HFFc6 (cell line): Measurements from ENCODE around the gene CDH13. TPM values are rescaled to one million over a fixed set of nuclear protein-coding genes. Genes with fewer than 3 reads are reported as not detected.

Source experiments
- DNase-seq: peaks from one replicate; pipeline ENCODE4 v3.0.0-alpha.2; 2018
- H3K27ac Mint-ChIP-seq: 2 replicates; pipeline ENCODE4 v1.8.0; 2020; ENCODE audit warnings: mild to moderate bottlenecking, mixed read lengths
- H3K27me3 Mint-ChIP-seq: 2 replicates; pipeline ENCODE4 v1.8.0; 2021; ENCODE audit warnings: mild to moderate bottlenecking, moderate library complexity, mixed read lengths; ENCODE audit not compliant: insufficient read depth
- H3K36me3 Mint-ChIP-seq: 2 replicates; pipeline ENCODE4 v1.8.0; 2021; ENCODE audit warnings: low read depth, mixed read lengths
- H3K4me1 Mint-ChIP-seq: 2 replicates; pipeline ENCODE4 v1.8.0; 2020; ENCODE audit warnings: low read depth, mixed read lengths
- H3K4me3 Mint-ChIP-seq: 2 replicates; pipeline ENCODE4 v1.8.0; 2020; ENCODE audit warnings: mild to moderate bottlenecking, moderate library complexity, mixed read lengths
- H3K9me3 Mint-ChIP-seq: 2 replicates; pipeline ENCODE4 v1.8.0; 2020; ENCODE audit warnings: mild to moderate bottlenecking, mixed read lengths
- total RNA-seq, 6 experiments: library from RNA; stranded (reverse); fragmentation: NEBNext Ultra II Directional; extraction: Animal tissue kit (Norgen Biotek cat#: 25700); gene quantifications; 2 replicates in 1 of 6; 3 replicates in 5 of 6; pipeline ENCODE4 v1.2.3, GENCODE V29; 2021
- TF ChIP-seq, protein P1 (sequence below): fragments of 200-600 bp; sonication (generic); IDR thresholded peaks from 2 replicates; pipeline ENCODE4 v1.5.0; 2021; ENCODE audit warnings: antibody characterized with exemption, mild to moderate bottlenecking

CDH13 gene
- total RNA-seq, 6 experiments from 2014 or later = 3.6 to 14.7 (median 4.7) TPM

DNA sequence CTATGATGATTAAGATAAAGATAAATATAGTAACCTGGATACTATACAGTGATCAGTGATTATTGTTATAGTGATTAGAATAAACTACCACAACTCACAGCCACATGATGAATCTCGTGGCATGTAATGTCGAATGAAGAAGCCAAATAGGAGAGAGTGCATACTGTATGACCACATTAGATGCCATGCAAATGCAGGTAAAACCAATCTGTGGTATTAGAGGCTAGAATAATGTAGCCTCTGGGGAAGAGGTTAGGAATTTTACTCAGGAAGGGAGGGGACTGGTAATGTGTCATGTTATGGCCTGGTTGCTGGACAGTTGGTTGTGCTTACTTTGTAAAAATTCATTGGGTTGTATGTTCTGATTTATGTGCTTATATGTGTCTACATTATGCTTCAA lies 402.7 kb downstream of the CDH13 start:
- H3K9me3 Mint-ChIP-seq = peaks cover 18% of the 10 kb centered on the region
- TF ChIP-seq, protein P1, sequence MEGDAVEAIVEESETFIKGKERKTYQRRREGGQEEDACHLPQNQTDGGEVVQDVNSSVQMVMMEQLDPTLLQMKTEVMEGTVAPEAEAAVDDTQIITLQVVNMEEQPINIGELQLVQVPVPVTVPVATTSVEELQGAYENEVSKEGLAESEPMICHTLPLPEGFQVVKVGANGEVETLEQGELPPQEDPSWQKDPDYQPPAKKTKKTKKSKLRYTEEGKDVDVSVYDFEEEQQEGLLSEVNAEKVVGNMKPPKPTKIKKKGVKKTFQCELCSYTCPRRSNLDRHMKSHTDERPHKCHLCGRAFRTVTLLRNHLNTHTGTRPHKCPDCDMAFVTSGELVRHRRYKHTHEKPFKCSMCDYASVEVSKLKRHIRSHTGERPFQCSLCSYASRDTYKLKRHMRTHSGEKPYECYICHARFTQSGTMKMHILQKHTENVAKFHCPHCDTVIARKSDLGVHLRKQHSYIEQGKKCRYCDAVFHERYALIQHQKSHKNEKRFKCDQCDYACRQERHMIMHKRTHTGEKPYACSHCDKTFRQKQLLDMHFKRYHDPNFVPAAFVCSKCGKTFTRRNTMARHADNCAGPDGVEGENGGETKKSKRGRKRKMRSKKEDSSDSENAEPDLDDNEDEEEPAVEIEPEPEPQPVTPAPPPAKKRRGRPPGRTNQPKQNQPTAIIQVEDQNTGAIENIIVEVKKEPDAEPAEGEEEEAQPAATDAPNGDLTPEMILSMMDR = no peak
- DNase-seq = no peak
- no peaks in the 10 kb centered on the region for H3K27me3 Mint-ChIP-seq
- no peak overlapping the region for H3K4me3 Mint-ChIP-seq
- H3K27ac Mint-ChIP-seq = no peak overlapping the region
- H3K36me3 Mint-ChIP-seq = no peaks in the 10 kb centered on the region
- no peaks in the 10 kb centered on the region for H3K4me1 Mint-ChIP-seq

DNA sequence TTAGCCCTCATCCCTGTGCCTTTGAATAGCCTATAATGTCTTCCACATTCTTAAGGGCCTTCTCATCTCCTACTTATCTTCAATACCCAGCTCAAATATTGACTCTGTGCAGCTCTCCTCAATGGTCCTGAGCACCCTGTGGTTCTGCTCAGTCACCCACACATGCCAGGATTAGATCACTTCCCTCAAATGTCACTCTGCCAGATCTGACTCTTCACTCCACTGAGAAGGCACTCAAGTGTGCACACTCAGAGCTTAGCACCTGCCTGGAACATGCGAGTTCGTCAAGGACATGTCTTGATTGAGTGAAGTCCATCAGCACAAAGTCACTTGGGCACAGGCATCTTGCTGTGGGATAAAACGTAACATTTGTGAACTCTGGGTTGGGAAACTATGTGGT lies 404.8 kb downstream of the CDH13 start:
- Mint-ChIP-seq H3K4me3 (no peak overlapping the region), H3K36me3 (no peaks in the 10 kb centered on the region), H3K9me3 (peaks cover 29% of the 10 kb centered on the region), H3K27ac (no peak overlapping the region), H3K4me1 (no peaks in the 10 kb centered on the region), H3K27me3 (no peaks in the 10 kb centered on the region)
- TF ChIP-seq, protein P1 = no peak
- no peak for DNase-seq

DNA sequence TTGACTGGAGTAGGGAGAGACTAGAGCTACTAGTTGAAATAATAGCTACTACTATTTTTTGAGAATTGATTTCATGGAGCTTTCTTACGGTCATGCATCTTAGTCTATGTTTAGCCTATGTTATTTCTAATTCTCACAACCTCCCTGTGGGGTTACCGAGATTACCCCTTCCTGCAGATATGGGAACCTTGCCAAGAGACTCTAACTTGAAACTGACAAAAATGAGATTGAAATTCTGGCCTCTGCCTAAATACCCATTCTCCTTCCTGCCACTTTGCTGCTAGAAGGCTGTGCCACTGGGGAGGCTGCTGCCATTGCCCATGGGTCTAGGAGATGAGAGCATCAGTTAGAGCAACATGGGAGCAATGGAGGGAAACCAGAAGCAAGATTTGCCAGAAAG lies 410.3 kb downstream of the CDH13 start:
- H3K27me3 Mint-ChIP-seq = peaks cover 2% of the 10 kb centered on the region; the same call in 1 of the 2 replicates

DNA sequence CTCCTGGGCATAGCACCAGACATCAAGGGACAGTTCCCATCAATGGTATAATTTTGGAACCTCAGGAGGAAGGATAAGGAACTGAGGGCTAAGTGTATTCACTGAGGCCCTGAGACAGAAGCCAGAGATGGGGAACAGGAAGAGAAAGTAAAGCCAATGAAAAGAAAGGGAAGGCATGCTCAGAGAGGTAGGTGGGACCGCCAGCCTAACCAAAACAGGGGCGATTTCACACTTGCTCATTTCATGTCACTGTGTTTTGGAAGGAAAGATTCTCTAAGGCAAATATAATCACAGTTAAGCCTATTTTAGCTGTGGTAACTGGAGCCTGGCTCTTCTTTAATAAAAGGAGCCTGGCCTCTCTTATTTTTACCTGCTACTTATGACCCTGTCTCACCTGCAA lies 411.1 kb downstream of the CDH13 start:
- H3K9me3 Mint-ChIP-seq = peaks cover 35% of the 10 kb centered on the region
- peaks cover 5% of the 10 kb centered on the region for H3K36me3 Mint-ChIP-seq
- no peak overlapping the region for H3K27ac Mint-ChIP-seq
- DNase-seq = no peak
- peaks cover 7% of the 10 kb centered on the region; the same call in 1 of the 2 replicates for H3K4me1 Mint-ChIP-seq
- no peak overlapping the region for H3K4me3 Mint-ChIP-seq
- TF ChIP-seq, protein P1 = no peak
- peaks cover 2% of the 10 kb centered on the region; the same call in 1 of the 2 replicates for H3K27me3 Mint-ChIP-seq

More for the DNA sequence above, 410.3 kb downstream of the CDH13 start:
- Mint-ChIP-seq H3K4me1 (peaks cover 7% of the 10 kb centered on the region; the same call in 1 of the 2 replicates), H3K4me3 (no peak overlapping the region), H3K27ac (no peak overlapping the region), H3K9me3 (peaks cover 35% of the 10 kb centered on the region), H3K36me3 (peaks cover 5% of the 10 kb centered on the region)
- no peak for DNase-seq
- TF ChIP-seq, protein P1 = no peak

DNA sequence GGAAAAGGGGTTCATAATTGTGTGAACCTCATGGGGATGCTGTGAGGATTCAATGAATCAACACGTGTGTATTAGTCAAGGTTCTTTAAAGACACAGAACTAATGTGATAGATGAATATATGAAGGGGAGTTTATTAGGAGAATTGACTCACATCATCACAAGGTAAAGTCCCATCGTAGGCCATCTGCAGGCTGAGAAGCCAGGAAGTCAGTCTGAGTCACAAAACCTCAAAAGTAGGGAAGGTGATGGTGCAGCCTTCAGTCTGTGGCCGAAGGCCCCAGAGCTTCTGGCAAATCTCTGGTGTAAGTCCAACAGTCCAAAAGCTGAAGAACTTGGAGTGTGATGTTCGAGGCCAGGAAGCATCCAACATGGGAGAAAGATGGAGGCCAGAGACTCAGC lies 413.4 kb downstream of the CDH13 start:
- Mint-ChIP-seq H3K27ac (no peak overlapping the region), H3K27me3 (peaks cover 2% of the 10 kb centered on the region; the same call in 1 of the 2 replicates), H3K36me3 (peaks cover 5% of the 10 kb centered on the region), H3K4me3 (no peak overlapping the region), H3K9me3 (peaks cover 29% of the 10 kb centered on the region), H3K4me1 (peaks cover 7% of the 10 kb centered on the region; the same call in 1 of the 2 replicates)
- TF ChIP-seq, protein P1 = no peak
- peak; percentile 4 for DNase-seq
